ENCODE data around the gene CCL22.

GRCh38 chr16:57379579-57379978 lies 21.0 kb downstream of the CCL22 start:
- TF ChIP-seq, protein P1, sequence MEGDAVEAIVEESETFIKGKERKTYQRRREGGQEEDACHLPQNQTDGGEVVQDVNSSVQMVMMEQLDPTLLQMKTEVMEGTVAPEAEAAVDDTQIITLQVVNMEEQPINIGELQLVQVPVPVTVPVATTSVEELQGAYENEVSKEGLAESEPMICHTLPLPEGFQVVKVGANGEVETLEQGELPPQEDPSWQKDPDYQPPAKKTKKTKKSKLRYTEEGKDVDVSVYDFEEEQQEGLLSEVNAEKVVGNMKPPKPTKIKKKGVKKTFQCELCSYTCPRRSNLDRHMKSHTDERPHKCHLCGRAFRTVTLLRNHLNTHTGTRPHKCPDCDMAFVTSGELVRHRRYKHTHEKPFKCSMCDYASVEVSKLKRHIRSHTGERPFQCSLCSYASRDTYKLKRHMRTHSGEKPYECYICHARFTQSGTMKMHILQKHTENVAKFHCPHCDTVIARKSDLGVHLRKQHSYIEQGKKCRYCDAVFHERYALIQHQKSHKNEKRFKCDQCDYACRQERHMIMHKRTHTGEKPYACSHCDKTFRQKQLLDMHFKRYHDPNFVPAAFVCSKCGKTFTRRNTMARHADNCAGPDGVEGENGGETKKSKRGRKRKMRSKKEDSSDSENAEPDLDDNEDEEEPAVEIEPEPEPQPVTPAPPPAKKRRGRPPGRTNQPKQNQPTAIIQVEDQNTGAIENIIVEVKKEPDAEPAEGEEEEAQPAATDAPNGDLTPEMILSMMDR (IDR thresholded peaks at IDR 0.05; ENCODE audit: low read depth, low read length), result no peak
- TF ChIP-seq EZH2phosphoT487 (IDR thresholded peaks at IDR 0.05; ENCODE audit: low read depth), result no peak
